Endothelial cell of umbilical vein (primary cell): ENCODE data around the gene EMC9. TPM values are rescaled to one million over a fixed set of nuclear protein-coding genes. Genes with fewer than 3 reads are reported as not detected.

Experiments
- Bru-seq: library from RNA; stranded (reverse); fragments of 400-500 nt; gene quantifications from one replicate; lab custom pipeline; 2021; lab: Mats Ljungman, UMichigan
- BruChase-seq, 2 experiments: library from RNA; stranded (reverse); fragments of 400-500 nt; gene quantifications; one replicate each; lab custom pipeline; 2021; lab: Mats Ljungman, UMichigan
- BruUV-seq: library from RNA; stranded (reverse); fragments of 400-500 nt; replicated peaks from 2 replicates; lab custom pipeline; 2021; lab: Mats Ljungman, UMichigan
- CTCF ChIA-PET: fragments of 300-600, 350-600 bp; sonication (Branson Sonifier 250); formaldehyde crosslinking; loops from one replicate; lab custom pipeline; 2021; ENCODE audit warnings: antibody characterized with exemption, inconsistent platforms; lab: Charles Lee
- POLR2A ChIA-PET: fragments of 300-600, 350-600 bp; sonication (Branson Sonifier 250); formaldehyde crosslinking; loops from one replicate; lab custom pipeline; 2021; ENCODE audit warnings: antibody characterized with exemption, inconsistent platforms; lab: Charles Lee
- DNase-seq: peaks from one replicate; pipeline ENCODE4 v3.0.0-alpha.2; 2011; ENCODE audit warnings: low read depth, low spot score
- FAIRE-seq: peaks from 2 replicates; lab custom pipeline; 2011; peaks lifted over from hg19 to GRCh38; lab: Jason Lieb, UNC
- H2AFZ ChIP-seq: 2 replicates; pipeline ENCODE4 v1.6.0; 2012; ENCODE audit warnings: low read depth, low read length, control low read depth, inconsistent platforms
- H3K27ac ChIP-seq: 2 replicates; pipeline ENCODE4 v1.5.1; 2011; ENCODE audit warnings: low read depth, mild to moderate bottlenecking, control low read depth, low read length, moderate library complexity; ENCODE audit not compliant: insufficient read depth
- H3K27me3 ChIP-seq, 2 experiments: 2 replicates each; pipeline versions ENCODE4 v1.6.0 to v1.6.1; 2011; ENCODE audit warnings: low read length in 2 of 2, mixed read lengths in 1 of 2; ENCODE audit not compliant: control insufficient read depth in 2 of 2, insufficient read depth in 2 of 2
- H3K36me3 ChIP-seq, 2 experiments: 2 replicates in 1 of 2; 3 replicates in 1 of 2; pipeline ENCODE4 v1.5.1; 2011; ENCODE audit warnings: low read length in 2 of 2, mild to moderate bottlenecking in 1 of 2, moderate library complexity in 1 of 2; ENCODE audit not compliant: control insufficient read depth in 2 of 2, insufficient read depth in 2 of 2; ENCODE audit errors: extremely low read depth in 1 of 2
- H3K4me1 ChIP-seq: 3 replicates; pipeline ENCODE4 v1.5.1; 2011; ENCODE audit warnings: mild to moderate bottlenecking, low read length; ENCODE audit not compliant: control insufficient read depth, insufficient read depth; ENCODE audit errors: extremely low read depth
- H3K4me2 ChIP-seq: 2 replicates; pipeline ENCODE4 v1.6.1; 2011; ENCODE audit warnings: low read length, control low read depth, mixed read lengths; ENCODE audit not compliant: insufficient read depth
- H3K4me3 ChIP-seq, 3 experiments: fragments of 200-600 bp in 1 of 3; sonication (generic), shearing (Covaris generic) in 1 of 3; replicated peaks in 1 of 3; 2 replicates each; pipeline ENCODE4 v1.5.1; 2011 to 2016; ENCODE audit warnings: control low read depth in 3 of 3, low read length in 3 of 3, mild to moderate bottlenecking in 2 of 3, inconsistent platforms in 1 of 3, low read depth in 1 of 3, moderate library complexity in 1 of 3; ENCODE audit not compliant: insufficient read depth in 1 of 3
- H3K79me2 ChIP-seq: 2 replicates; pipeline ENCODE4 v1.6.0; 2012; ENCODE audit warnings: low read length, inconsistent platforms; ENCODE audit not compliant: control insufficient read depth, insufficient read depth
- H3K9ac ChIP-seq: replicated peaks from 2 replicates; pipeline ENCODE3; 2011; ENCODE audit warnings: low read length, control low read depth; ENCODE audit not compliant: insufficient read depth; ENCODE audit errors: extremely low read depth
- H3K9me1 ChIP-seq: replicated peaks from 3 replicates; pipeline ENCODE4 v1.6.0; 2011; ENCODE audit warnings: mild to moderate bottlenecking, low read length; ENCODE audit not compliant: control insufficient read depth, insufficient read depth; ENCODE audit errors: extremely low read depth
- H3K9me3 ChIP-seq: replicated peaks from 2 replicates; pipeline ENCODE4 v1.5.1; 2012; ENCODE audit warnings: low read length, inconsistent platforms; ENCODE audit not compliant: control insufficient read depth, insufficient read depth
- H4K20me1 ChIP-seq: replicated peaks from 2 replicates; pipeline ENCODE3; 2011; ENCODE audit warnings: mild to moderate bottlenecking, low read length; ENCODE audit not compliant: control insufficient read depth, insufficient read depth; ENCODE audit errors: extremely low read depth
- CTCF ChIP-seq, 2 donors: IDR thresholded peaks; 1 replicate in 1 of 2; 2 replicates in 1 of 2; pipeline ENCODE4 v1.5.1; 2011; ENCODE audit warnings: low read length in 2 of 2, mild to moderate bottlenecking in 2 of 2, moderate library complexity in 2 of 2, control low read depth in 1 of 2, inconsistent platforms in 1 of 2, low read depth in 1 of 2; ENCODE audit not compliant: insufficient read depth in 1 of 2; ENCODE audit errors: extremely low read depth in 1 of 2
- EZH2 ChIP-seq: IDR thresholded peaks from 2 replicates; pipeline ENCODE4 v1.6.1; 2012; ENCODE audit warnings: borderline replicate concordance, low read depth, mild to moderate bottlenecking, moderate library complexity, low read length, inconsistent platforms; ENCODE audit not compliant: severe bottlenecking
- FOS ChIP-seq: IDR thresholded peaks from 2 replicates; pipeline ENCODE4 v1.6.1; 2011; ENCODE audit warnings: mild to moderate bottlenecking, low read length, moderate library complexity, borderline replicate concordance; ENCODE audit not compliant: insufficient read depth
- GATA2 ChIP-seq: IDR thresholded peaks from 2 replicates; pipeline ENCODE4 v1.7.0; 2011; ENCODE audit warnings: low read depth, mild to moderate bottlenecking, moderate library complexity, mixed read lengths, low read length; ENCODE audit not compliant: insufficient read length, insufficient read depth
- JUN ChIP-seq: IDR thresholded peaks from 2 replicates; pipeline ENCODE4 v1.6.1; 2011; ENCODE audit warnings: borderline replicate concordance, low read depth; ENCODE audit not compliant: insufficient read length, insufficient read depth
- MAX ChIP-seq: IDR thresholded peaks from 2 replicates; pipeline ENCODE4 v1.6.1; 2011; ENCODE audit not compliant: insufficient read depth, insufficient read length
- MYC ChIP-seq: IDR thresholded peaks from one replicate; pipeline ENCODE4 v1.6.1; 2011; ENCODE audit warnings: mild to moderate bottlenecking, low read depth, low read length
- POLR2A ChIP-seq: IDR thresholded peaks from 2 replicates; pipeline ENCODE4 v1.6.1; 2012; ENCODE audit warnings: low read depth, mild to moderate bottlenecking, control low read depth, low read length
- POLR2AphosphoS5 ChIP-seq: IDR thresholded peaks from 2 replicates; pipeline ENCODE4 v1.6.1; 2012; ENCODE audit warnings: low read depth, mild to moderate bottlenecking, control low read depth, low read length, moderate library complexity; ENCODE audit not compliant: insufficient read depth
- dilution Hi-C: fragments of 300-500 bp; cut with MboI; formaldehyde crosslinking; loops from one replicate; pipeline ENCODE4 v1.15.0; 2019; ENCODE audit warnings: low sequenced_read_pairs; ENCODE audit not compliant: extremely low pct_ligation_motif_present
- intact Hi-C: fragments of 100-400 bp; cut with micrococcal nuclease; formaldehyde crosslinking; loops from one replicate; pipeline ENCODE4 v1.10.0; 2022
- long read RNA-seq: library from polyadenylated mRNA; stranded (forward); transcript quantifications from one replicate; pipeline ENCODE4 v2.0.0, GENCODE V29; 2021
- polyA minus RNA-seq, 3 experiments: library from RNA; depleted of rRNA, polyadenylated mRNA; stranded (reverse); fragments of >200 nt; gene quantifications; 1 replicate in 1 of 3; 2 replicates in 2 of 3; pipeline ENCODE4 v1.2.3, GENCODE V29; 2011
- polyA plus RNA-seq, 4 experiments: library from polyadenylated mRNA; depleted of rRNA in 3 of 4; stranded (reverse) in 3 of 4; unstranded in 1 of 4; fragments of >200 nt; gene quantifications; 2 replicates each; pipeline versions ENCODE4 v1.2.1 to v1.2.3, GENCODE V29; 2011 to 2012; ENCODE audit warnings: missing spikeins in 1 of 4
- total RNA-seq: library from RNA; stranded (reverse); gene quantifications from 2 replicates; pipeline ENCODE4 v1.2.3, GENCODE V29; 2021

Gene EMC9
- total RNA-seq (19.0 and 21.8 TPM in 2 replicates), polyA plus RNA-seq (31.8 and 38.0 TPM in 2 replicates), polyA minus RNA-seq (9.2 and 11.7 TPM in 2 replicates), Bru-seq, nascent RNA (percentile 66 among the genes with signal in this experiment), BruChase-seq, experiment 1, labeled RNA remaining after a 6-hour chase (percentile 63 among the genes with signal in this experiment), BruChase-seq, experiment 2, labeled RNA remaining after a 2-hour chase (percentile 56 among the genes with signal in this experiment)
- polyA plus RNA-seq (2011; cell fraction: cytosol; rRNA removed): 18.3 and 20.5 TPM in 2 replicates
- polyA plus RNA-seq (2011; cell fraction: nucleus; rRNA removed): 32.5 and 34.0 TPM in 2 replicates
- polyA plus RNA-seq (2012): 16.1 and 17.0 TPM in 2 replicates
- polyA minus RNA-seq (2011; cell fraction: cytosol; rRNA and poly(A)+ RNA removed): 4.4 TPM
- 7.4 and 12.6 TPM in 2 replicates for polyA minus RNA-seq (2011; cell fraction: nucleus; rRNA and poly(A)+ RNA removed)
- long read RNA-seq, transcript EMC9-202 (5 exons, 953 nt): major isoform, 33 of 55 reads
- long read RNA-seq, transcript EMC9-201 (6 exons, 835 nt): minor isoform, 11 of 55 reads
- long read RNA-seq, partial matches to known transcripts: 6 of 55 reads
- long read RNA-seq, other reads (novel, unspliced or antisense): 3 of 55 reads

GRCh38 chr14:24141097-24141880 is at the start of gene EMC9:
EMC9 (minus strand) TSS chr14:24141591; CDS start chr14:24141304, 287 bp downstream.
- H3K9me1 ChIP-seq: no peaks in the 10 kb centered on the region
- no peaks in the 10 kb centered on the region for H4K20me1 ChIP-seq
- FAIRE-seq: peak; percentile 100
- TSS peak; percentile 17 for BruUV-seq
- ChIA-PET POLR2A (interaction anchor here (0.7 to 1.2 kb wide), 4 partner anchors 20 to 101 kb away, joined by 3 to 10 read pairs (median 4); partner anchors contain the start of genes DCAF11, IRF9, NRL and TINF2), CTCF (interaction anchor here (0.9 to 2.1 kb wide), 12 partner anchors 13 to 290 kb away, joined by 3 to 12 read pairs (median 4); partner anchors contain the start of genes DCAF11, IRF9, MDP1 and NRL)
- H2AFZ ChIP-seq: peak within 1 kb of the TSS; percentile 75
- peak within 1 kb of the TSS; percentile 73 for H3K4me2 ChIP-seq
- intact Hi-C loops: loop anchor here (1.0 to 2.0 kb wide), 3 partner anchors 20 to 46 kb away; partner anchors contain the start of genes DCAF11, IRF9, NRL and PCK2
- H3K9ac ChIP-seq: peak within 1 kb of the TSS; percentile 57
- H3K27me3 ChIP-seq: no peaks in the 10 kb centered on the region
- TF ChIP-seq MYC (no peak), EZH2 (no peak), GATA2 (no peak), MAX (peak; percentile 82), FOS (no peak), POLR2A (peak; percentile 78), POLR2AphosphoS5 (peak; percentile 63), CTCF (IDR thresholded peaks at IDR 0.05; ENCODE audit: extremely low read depth in 1 of 2, insufficient read depth in 1 of 2, low read depth in 1 of 2, low read length in 2 of 2) (peak; percentile 28 to 53), JUN (no peak)
- DNase-seq: peak; percentile 100
- H3K4me1 ChIP-seq: peaks cover 24% of the 10 kb centered on the region
- H3K9me3 ChIP-seq: no peaks in the 10 kb centered on the region
- peaks cover 29% of the 10 kb centered on the region for H3K79me2 ChIP-seq
- H3K36me3 ChIP-seq: peaks cover 6 to 23% of the 10 kb centered on the region in 2 experiments
- peak within 1 kb of the TSS; percentile 42 for H3K27ac ChIP-seq
- dilution Hi-C loops: no loop called here
- peak within 1 kb of the TSS; percentile 79 to 99 (median 81) for H3K4me3 ChIP-seq
